GM12878 (cell line): ENCODE data around the gene NPSR1. TPM values are rescaled to one million over a fixed set of nuclear protein-coding genes. Genes with fewer than 3 reads are reported as not detected.

Experiments used
- ATAC-seq: fragments of 200-7000 bp; cut with Tn5 transposase; 3 replicates; pipeline ENCODE4 v1.9.1; 2020; ENCODE audit warnings: mild to moderate bottlenecking, moderate library complexity
- BruUV-seq: library from RNA; stranded (reverse); fragments of 400-500 nt; replicated peaks from 2 replicates; lab custom pipeline; 2021; lab: Mats Ljungman, UMichigan
- CTCF ChIA-PET: fragments of 300-600 bp; sonication (Branson Sonifier 250); formaldehyde crosslinking; extraction: SDS; loops from one replicate; lab custom pipeline; 2021; ENCODE audit warnings: inconsistent platforms; lab: Yijun Ruan, JAX
- POLR2A ChIA-PET: fragments of 350-600 bp; formaldehyde crosslinking; extraction: SDS; loops from one replicate; lab custom pipeline; 2021; ENCODE audit warnings: inconsistent platforms; lab: Charles Lee
- RAD21 ChIA-PET: fragments of 300-600 bp; sonication (Branson Sonifier 250); formaldehyde crosslinking; loops from one replicate; lab custom pipeline; 2023; ENCODE audit warnings: antibody characterized with exemption; ENCODE audit not compliant: unreplicated experiment; lab: Charles Lee
- SMC1A ChIA-PET: fragments of 300-600 bp; sonication (Branson Sonifier 250); formaldehyde crosslinking; loops from one replicate; lab custom pipeline; 2023; ENCODE audit not compliant: unreplicated experiment, uncharacterized antibody; lab: Charles Lee
- DNase-seq: peaks from one replicate; pipeline ENCODE4 v3.0.0-alpha.2; 2011; ENCODE audit warnings: low read depth, low spot score
- FAIRE-seq: peaks from 3 replicates; lab custom pipeline; 2011; peaks lifted over from hg19 to GRCh38; lab: Jason Lieb, UNC
- H2AFZ ChIP-seq: 2 replicates; pipeline ENCODE4 v1.6.0; 2011; ENCODE audit warnings: low read depth, low read length, control low read depth; ENCODE audit not compliant: control insufficient read depth
- H3K27ac ChIP-seq: 2 replicates; pipeline ENCODE4 v1.5.1; 2011; ENCODE audit warnings: control low read depth; ENCODE audit not compliant: control insufficient read depth, insufficient read depth
- H3K27me3 ChIP-seq, 2 experiments: replicated peaks in 1 of 2; 2 replicates each; pipeline versions ENCODE4 v1.6.0 to v1.6.1; 2011; ENCODE audit warnings: low read length in 1 of 2; ENCODE audit not compliant: control insufficient read depth in 2 of 2, insufficient read depth in 2 of 2
- H3K36me3 ChIP-seq, 2 experiments: 2 replicates each; pipeline ENCODE4 v1.5.1; 2011; ENCODE audit warnings: low read length in 1 of 2; ENCODE audit not compliant: control insufficient read depth in 2 of 2, insufficient read depth in 2 of 2
- H3K4me1 ChIP-seq: 2 replicates; pipeline ENCODE4 v1.6.1; 2011; ENCODE audit warnings: mild to moderate bottlenecking, low read length, moderate library complexity, mixed read lengths; ENCODE audit not compliant: control insufficient read depth, insufficient read depth
- H3K4me2 ChIP-seq: 2 replicates; pipeline ENCODE4 v1.6.0; 2011; ENCODE audit warnings: control low read depth; ENCODE audit not compliant: control insufficient read depth, insufficient read depth
- H3K4me3 ChIP-seq: fragments of 200-600 bp; sonication (generic); 2 replicates; pipeline ENCODE4 v1.5.1; 2016
- H3K79me2 ChIP-seq: 2 replicates; pipeline ENCODE4 v1.6.0; 2011; ENCODE audit warnings: low read length; ENCODE audit not compliant: control insufficient read depth, insufficient read depth
- H3K9ac ChIP-seq: 2 replicates; pipeline ENCODE4 v1.8.0; 2011; ENCODE audit warnings: low read length, control low read depth, mixed read lengths; ENCODE audit not compliant: control insufficient read depth, insufficient read depth
- H3K9me3 ChIP-seq: replicated peaks from 3 replicates; pipeline ENCODE4 v1.5.1; 2011; ENCODE audit warnings: mild to moderate bottlenecking, low read length; ENCODE audit not compliant: control insufficient read depth, insufficient read depth
- H4K20me1 ChIP-seq: 2 replicates; pipeline ENCODE4 v1.6.0; 2011; ENCODE audit not compliant: control insufficient read depth, insufficient read depth
- CEBPB ChIP-seq, 2 experiments: fragments of 150-350 bp in 1 of 2; IDR thresholded peaks; 2 replicates each; pipeline ENCODE4 v1.6.1; 2012 to 2014; ENCODE audit warnings: low read depth in 2 of 2, low read length in 2 of 2, borderline replicate concordance in 1 of 2, inconsistent platforms in 1 of 2
- E2F8 ChIP-seq: fragments of 450-650 bp; IDR thresholded peaks from 2 replicates; pipeline ENCODE4 v1.6.1; 2018; ENCODE audit warnings: mild to moderate bottlenecking, low read depth, moderate library complexity; ENCODE audit not compliant: partially characterized antibody
- FOXK2 ChIP-seq: fragments of 450-650 bp; IDR thresholded peaks from 2 replicates; pipeline ENCODE4 v1.6.1; 2017; ENCODE audit warnings: mild to moderate bottlenecking, moderate library complexity
- FOXM1 ChIP-seq: IDR thresholded peaks from 2 replicates; pipeline ENCODE4 v1.6.1; 2012; ENCODE audit warnings: low read depth, mild to moderate bottlenecking, inconsistent platforms, low read length, moderate library complexity
- KDM1A ChIP-seq: fragments of 200-600 bp; sonication (generic); IDR thresholded peaks from 2 replicates; pipeline ENCODE4 v1.6.1; 2016; ENCODE audit warnings: borderline replicate concordance
- MEF2A ChIP-seq: IDR thresholded peaks from 2 replicates; pipeline ENCODE4 v1.6.1; 2011; ENCODE audit warnings: low read depth, mild to moderate bottlenecking, low read length, moderate library complexity; ENCODE audit not compliant: insufficient read depth
- NFXL1 ChIP-seq: fragments of 450-650 bp; IDR thresholded peaks from 2 replicates; pipeline ENCODE4 v1.6.1; 2017; ENCODE audit warnings: antibody characterized with exemption, mild to moderate bottlenecking, borderline replicate concordance
- POU2F2 ChIP-seq: IDR thresholded peaks from 3 replicates; pipeline ENCODE4 v1.6.1; 2011; ENCODE audit warnings: low read depth, mild to moderate bottlenecking, low read length, borderline replicate concordance
- RAD21 ChIP-seq: IDR thresholded peaks from 2 replicates; pipeline ENCODE4 v1.6.1; 2011; ENCODE audit warnings: mild to moderate bottlenecking, low read depth, low read length, moderate library complexity; ENCODE audit not compliant: insufficient read depth
- RUNX3 ChIP-seq: IDR thresholded peaks from 2 replicates; pipeline ENCODE4 v1.6.1; 2012; ENCODE audit warnings: low read length, inconsistent platforms
- SRF ChIP-seq, 2 experiments: IDR thresholded peaks; 2 replicates each; pipeline ENCODE4 v1.6.1; 2011; ENCODE audit warnings: low read depth in 2 of 2, low read length in 2 of 2, mild to moderate bottlenecking in 1 of 2, moderate library complexity in 1 of 2
- ZZZ3 ChIP-seq: IDR thresholded peaks from 2 replicates; pipeline ENCODE4 v1.6.1; 2011; ENCODE audit warnings: low read depth; ENCODE audit not compliant: control insufficient read depth, insufficient read length
- WGBS: methylation state at CpG from one replicate; pipeline ENCODE4 v1.1.6; 2016; ENCODE audit warnings: low lambda C conversion rate; ENCODE audit not compliant: insufficient replicate concordance, insufficient coverage; ENCODE audit errors: missing lambda C conversion rate; 5-methylcytosine and 5-hydroxymethylcytosine counted together
- in situ Hi-C: fragments of 300-500 bp; cut with MboI; formaldehyde crosslinking; loops from 9 replicates; pipeline ENCODE4 v1.14.3; 2018; ENCODE audit warnings: mixed read lengths
- intact Hi-C: fragments of 100-400 bp; cut with micrococcal nuclease; formaldehyde crosslinking; loops from one replicate; pipeline ENCODE4 v1.14.2; 2022; ENCODE audit not compliant: unreplicated experiment
- polyA plus RNA-seq, 11 experiments: library from polyadenylated mRNA; depleted of rRNA in 4 of 11; unstranded in 6 of 11; stranded (reverse) in 5 of 11; fragments of >200 nt; fragmentation: Nextera tagmentation in 4 of 11; fragmentation: Illumina TruSeq in 1 of 11; extraction: Ambion mirVana in 4 of 11; extraction: Trizol in 1 of 11; gene quantifications; 1 replicate in 1 of 11; 2 replicates in 10 of 11; pipeline versions ENCODE4 v1.2.1 to v1.2.3, GENCODE V29; 2011 to 2016; ENCODE audit warnings: inconsistent platforms in 2 of 11, missing spikeins in 2 of 11, low read depth in 1 of 11
- total RNA-seq, 4 experiments: library from RNA; depleted of rRNA in 3 of 4; stranded (reverse); fragments of >200 nt in 3 of 4; fragmentation: Illumina TruSeq in 1 of 4; extraction: Trizol in 1 of 4; gene quantifications; 2 replicates each; pipeline versions ENCODE4 v1.2.1 to v1.2.3, GENCODE V29; 2013 to 2021

NPSR1 gene
- total and polyA plus RNA-seq, 10 of the 15 experiments (the other 5 are each of a cell fraction or from before 2014, with no cell fraction given) = 0.20 TPM; not detected in 9

GRCh38 chr7:34723866-34724490 lies 66.0 kb downstream of the NPSR1 start:
- RAD21 ChIA-PET = interaction anchor here (0.6 to 16.4 kb wide), 9 partner anchors 8 to 310 kb away, joined by 3 to 362 read pairs (median 4); no protein-coding TSS in a partner anchor
- Histone ChIP-seq H3K36me3 (no peaks in the 10 kb centered on the region), H3K9ac (no peak overlapping the region), H3K79me2 (no peaks in the 10 kb centered on the region), H2AFZ (no peak overlapping the region), H3K4me3 (no peak overlapping the region), H4K20me1 (no peaks in the 10 kb centered on the region), H3K4me1 (no peaks in the 10 kb centered on the region), H3K4me2 (no peak overlapping the region), H3K27me3 (no peaks in the 10 kb centered on the region), H3K27ac (no peak overlapping the region), H3K9me3 (no peaks in the 10 kb centered on the region)
- CTCF ChIA-PET = interaction anchor here (0.7 to 4.8 kb wide), 16 partner anchors 10 to 311 kb away, joined by 3 to 32 read pairs (median 4); no protein-coding TSS in a partner anchor
- ATAC-seq (no peak), FAIRE-seq (no peak), DNase-seq (no peak)
- intact Hi-C loops = no loop called here
- in situ Hi-C loops = no loop called here
- no peak for TF ChIP-seq NFXL1
- TF ChIP-seq E2F8 = no peak
- TF ChIP-seq CEBPB (IDR thresholded peaks at IDR 0.05; ENCODE audit: borderline replicate concordance in 1 of 2, low read depth in 2 of 2, low read length in 2 of 2) = no peak
- no peak for TF ChIP-seq MEF2A
- no peak for TF ChIP-seq ZZZ3
- TF ChIP-seq SRF (IDR thresholded peaks at IDR 0.05; ENCODE audit: low read depth in 2 of 2, low read length in 2 of 2) = no peak
- no peak for TF ChIP-seq FOXM1
- TF ChIP-seq RAD21 = no peak
- no peak for TF ChIP-seq RUNX3
- no peak for TF ChIP-seq KDM1A
- no peak for TF ChIP-seq POU2F2
- TF ChIP-seq FOXK2 = no peak
- SMC1A ChIA-PET = interaction anchor here (0.7 to 16.6 kb wide), 18 partner anchors 9 to 312 kb away, joined by 3 to 220 read pairs (median 6); no protein-coding TSS in a partner anchor
- 4% methylated on average over 2 of the region's 2 CpGs for WGBS
- no TSS peak for BruUV-seq
- POLR2A ChIA-PET = interaction anchor here (1.0 to 6.2 kb wide), 7 partner anchors 8 to 33 kb away, joined by 3 to 36 read pairs (median 3); no protein-coding TSS in a partner anchor
